GM20000 (cell line): Measurements from ENCODE around the gene MYO3A.

Experiments
- DNase-seq: peaks from one replicate; pipeline ENCODE4 v3.0.0; 2012; ENCODE audit warnings: low spot score
- CTCF ChIP-seq: IDR thresholded peaks from 2 replicates; pipeline ENCODE4 v1.5.1; 2012; ENCODE audit warnings: mild to moderate bottlenecking, control low read depth; ENCODE audit errors: extremely low read depth, missing control alignments

Gene MYO3A

DNA sequence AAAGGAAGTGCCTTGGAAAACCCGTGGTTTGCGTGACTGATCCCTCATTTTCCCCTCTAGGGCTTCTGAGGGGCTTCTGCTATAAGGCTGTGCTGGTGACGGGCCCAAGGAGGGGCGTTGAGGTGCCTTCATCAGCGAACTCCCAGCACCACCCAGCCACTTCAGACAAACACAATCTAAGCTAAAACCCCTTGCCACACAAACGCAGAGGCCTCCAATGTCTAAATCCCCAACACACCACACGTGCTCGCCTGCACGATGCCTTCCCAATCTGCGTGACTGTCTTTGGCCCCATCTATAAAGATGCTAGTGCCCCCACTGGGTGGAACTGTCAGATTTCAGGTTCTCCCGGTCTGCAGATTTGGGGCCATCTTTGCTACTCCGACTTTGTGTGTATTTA is 278.5 kb downstream of the MYO3A start:
- DNase-seq = no peak
- no peak for TF ChIP-seq CTCF

DNA sequence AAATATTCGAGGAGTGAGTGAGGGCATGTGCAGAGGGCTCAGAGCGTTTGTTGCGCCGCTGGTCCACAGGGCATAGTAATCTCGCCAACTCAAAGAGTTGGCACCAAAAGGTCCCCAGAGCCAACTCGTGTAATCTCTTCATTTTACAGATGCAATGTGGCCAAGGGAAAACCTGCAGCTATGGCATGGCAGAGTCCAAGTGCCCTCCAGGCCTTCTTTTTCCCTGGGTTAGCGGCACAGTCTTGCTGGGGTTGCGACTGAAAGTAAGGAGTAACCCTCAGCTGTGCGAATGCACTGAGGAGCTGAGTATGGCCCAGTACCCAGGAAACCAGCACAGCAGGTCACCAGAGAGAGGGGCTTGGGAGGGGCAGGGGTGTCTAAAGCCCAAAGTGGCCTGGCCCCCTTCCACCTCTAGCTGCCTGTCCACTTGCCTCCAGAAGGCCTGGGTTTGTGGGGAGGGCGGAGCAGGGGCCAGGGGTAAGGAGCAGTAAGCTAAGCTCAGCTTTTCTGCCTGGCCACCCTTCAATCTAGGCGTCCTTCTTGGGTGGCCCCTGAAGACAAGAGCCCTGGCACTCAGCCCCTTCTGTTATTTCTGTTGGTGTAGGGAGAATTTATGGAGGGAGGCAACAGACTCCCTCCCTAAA is 279.2 kb downstream of the MYO3A start:
- no peak for DNase-seq
- TF ChIP-seq CTCF = no peak

DNA sequence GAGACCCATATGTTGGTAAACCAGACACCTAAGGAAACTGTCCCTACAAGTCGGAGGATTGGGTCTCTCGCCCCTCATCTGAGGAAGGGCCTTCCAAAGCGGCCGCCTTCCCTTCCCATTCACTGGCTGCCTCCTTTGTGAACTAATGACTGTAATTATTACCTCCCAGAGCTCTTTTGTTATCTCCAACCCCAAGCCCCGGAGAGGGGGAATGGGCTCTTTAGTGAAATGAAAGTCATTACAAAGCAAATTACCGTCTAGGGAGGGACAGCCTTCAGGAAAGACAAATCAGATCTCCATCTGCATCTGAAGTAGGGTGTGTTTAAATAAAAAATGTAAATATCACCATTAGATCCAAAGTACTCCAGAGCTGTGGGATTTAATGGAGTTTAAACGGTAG is 280.0 kb downstream of the MYO3A start:
- DNase-seq = no peak
- TF ChIP-seq CTCF = no peak

GRCh38 chr10:26214551-26215395 is 280.7 kb downstream of the MYO3A start:
- peak; percentile 18 for DNase-seq
- TF ChIP-seq CTCF = no peak

- no peak for DNase-seq
- TF ChIP-seq CTCF = no peak
These were observed 281.4 kb downstream of the MYO3A start for GRCh38 chr10:26215396-26215934.

DNA sequence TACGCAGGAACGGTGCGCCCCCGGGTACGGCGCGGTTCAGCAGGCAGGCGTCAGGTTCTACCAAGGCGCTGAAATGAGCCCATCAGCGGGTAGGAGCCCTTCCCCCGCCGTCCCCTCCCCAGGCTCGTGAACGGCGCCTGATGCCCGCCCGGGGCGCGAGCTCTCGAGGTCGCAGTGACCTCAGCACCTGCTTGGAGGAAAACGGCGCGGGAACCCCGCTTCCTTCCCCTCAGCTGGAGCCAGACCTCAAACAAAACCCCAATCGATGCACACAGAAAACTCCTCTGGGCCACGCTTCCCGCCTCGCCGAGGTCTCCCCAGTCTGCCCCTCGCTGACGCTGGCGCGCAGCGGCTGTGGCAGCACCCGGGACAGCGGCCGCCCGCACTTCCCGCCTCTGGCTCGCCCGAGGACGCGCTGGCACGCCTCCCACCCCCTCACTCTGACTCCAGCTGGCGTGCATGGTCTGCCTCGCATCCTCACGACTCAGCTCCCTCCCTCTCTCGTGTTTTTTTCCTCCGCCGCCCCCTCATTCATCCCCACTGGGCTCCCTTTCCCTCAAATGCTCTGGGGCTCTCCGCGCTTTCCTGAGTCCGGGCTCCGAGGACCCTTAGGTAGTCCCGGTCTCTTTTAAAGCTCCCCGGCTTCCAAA is 282.0 kb downstream of the MYO3A start:
- no peak for TF ChIP-seq CTCF
- DNase-seq = peak; percentile 51
